Stimulated activated CD8-positive, alpha-beta memory T cell treated with anti-CD3 and anti-CD28 coated beads, Interleukin-15, amount 100 ng/mL, for 4 hours (primary cell): ENCODE data around the gene FRMD8.

ENCODE experiments used
- DNase-seq, 2 donors: peaks; one replicate each; pipeline ENCODE4 v3.0.0-alpha.2; 2020; ENCODE audit warnings: low read depth in 2 of 2

The FRMD8 gene

GRCh38 chr11:65424205-65425104, 38.0 kb downstream of the FRMD8 start:
- DNase-seq, result no peak

GRCh38 chr11:65425105-65425970, 38.9 kb downstream of the FRMD8 start:
- peak; percentile 58 to 87 for DNase-seq

GRCh38 chr11:65425971-65426838, 39.8 kb downstream of the FRMD8 start:
- no peak for DNase-seq

GRCh38 chr11:65426839-65427690, 40.6 kb downstream of the FRMD8 start:
- no peak for DNase-seq

GRCh38 chr11:65427691-65428577, 41.5 kb downstream of the FRMD8 start:
- DNase-seq, result no peak

- DNase-seq, result no peak
Measured at GRCh38 chr11:65428578-65429067, 42.2 kb downstream of the FRMD8 start.

- no peak for DNase-seq
Measured at GRCh38 chr11:65429068-65429681, 42.7 kb downstream of the FRMD8 start.

- DNase-seq, result no peak
Measured at GRCh38 chr11:65429724-65430405, 43.4 kb downstream of the FRMD8 start.

- no peak for DNase-seq
Measured at GRCh38 chr11:65430406-65431217, 44.2 kb downstream of the FRMD8 start.

- DNase-seq, result no peak
Measured at GRCh38 chr11:65431451-65432099, 45.1 kb downstream of the FRMD8 start.

GRCh38 chr11:65432100-65432650, 45.7 kb downstream of the FRMD8 start:
- no peak for DNase-seq

GRCh38 chr11:65432686-65433582, 46.5 kb downstream of the FRMD8 start:
- no peak for DNase-seq

GRCh38 chr11:65433657-65434056, 47.2 kb downstream of the FRMD8 start:
- no peak for DNase-seq

- DNase-seq, result no peak
Measured at GRCh38 chr11:65434057-65434666, 47.7 kb downstream of the FRMD8 start.

GRCh38 chr11:65434667-65435410, 48.4 kb downstream of the FRMD8 start:
- DNase-seq, result no peak
